ENCODE data around the gene PALMD.

- TF ChIP-seq POLR2A (IDR thresholded peaks at IDR 0.05; ENCODE audit: low read length) (no peak), GATA1 (IDR thresholded peaks at IDR 0.05; ENCODE audit: low read depth, low read length) (no peak)
Measured at GRCh38 chr1:99639408-99639807, 6.5 kb upstream of the PALMD start.

All from erythroblast (primary cell).